Measurements from ENCODE around the gene XPNPEP2. TPM values are rescaled to one million over a fixed set of nuclear protein-coding genes. Genes with fewer than 3 reads are reported as not detected.

XPNPEP2 gene
- polyA plus RNA-seq, 3 donors: 0.19 TPM; not detected in 2

GRCh38 chrX:129763666-129764065, 24.9 kb downstream of the XPNPEP2 start:
- Mint-ChIP-seq H3K36me3 (no peaks in the 10 kb centered on the region), H3K27ac (no peak overlapping the region), H3K9me3 (peaks cover 0 to 4% (median 0%) of the 10 kb centered on the region in 7 donors), H3K4me1 (peaks cover 40% of the 10 kb centered on the region), H3K27me3 (ENCODE audit: low read depth in 3 of 3) (peaks cover 0 to 14% (median 0%) of the 10 kb centered on the region in 3 donors), H3K4me3 (no peak overlapping the region)
- intact Hi-C loops (cut with micrococcal nuclease): no loop called here
- Histone ChIP-seq H3K4me1 (ENCODE audit: control insufficient read depth in 1 of 2, insufficient read depth in 2 of 2, low read length in 2 of 2) (peaks cover 34 to 38% of the 10 kb centered on the region in 2 donors), H3K27me3 (ENCODE audit: control insufficient read depth in 2 of 2, insufficient read depth in 2 of 2, low read length in 2 of 2) (no peaks in the 10 kb centered on the region), H3K79me2 (ENCODE audit: insufficient read depth, low read length) (no peaks in the 10 kb centered on the region), H3K4me2 (replicated peaks; ENCODE audit: extremely low read depth, low read length, poor library complexity, severe bottlenecking) (no peak overlapping the region), H2AFZ (ENCODE audit: insufficient read depth, low read depth, low read length, poor library complexity, severe bottlenecking) (no peak overlapping the region), H4K20me1 (ENCODE audit: insufficient read depth, low read length) (no peaks in the 10 kb centered on the region), H3K9me3 (replicated peaks in 1 of 2; ENCODE audit: control insufficient read depth in 1 of 2, insufficient read depth in 1 of 2, low read length in 2 of 2) (no peaks in the 10 kb centered on the region), H3K4me3 (replicated peaks in 1 of 3; ENCODE audit: low read depth in 2 of 3, low read length in 3 of 3) (no peak overlapping the region), H3K36me3 (replicated peaks in 1 of 2; ENCODE audit: control insufficient read depth in 1 of 2, insufficient read depth in 2 of 2, low read length in 2 of 2) (no peaks in the 10 kb centered on the region), H3K9ac (ENCODE audit: insufficient read depth, low read length, poor library complexity, severe bottlenecking) (no peak overlapping the region), H3K27ac (ENCODE audit: low read depth in 1 of 2, low read length in 2 of 2) (no peak overlapping the region)
- no peak for TF ChIP-seq CTCF (IDR thresholded peaks at IDR 0.05)
- DNase-seq: no peak

GRCh38 chrX:129768186-129768585, 29.4 kb downstream of the XPNPEP2 start:
- H3K9me3 Mint-ChIP-seq: peaks cover 0 to 4% (median 0%) of the 10 kb centered on the region in 7 donors
- peaks cover 0 to 12% (median 0%) of the 10 kb centered on the region in 3 donors for H3K27me3 Mint-ChIP-seq (ENCODE audit: low read depth in 3 of 3)
- WGBS (ENCODE audit: insufficient coverage): 94% methylated on average over 6 of the region's 8 CpGs
- DNase-seq: no peak
- Histone ChIP-seq H3K4me1 (ENCODE audit: control insufficient read depth in 1 of 2, insufficient read depth in 2 of 2, low read length in 2 of 2) (peaks cover 36 to 40% of the 10 kb centered on the region in 2 donors), H3K4me2 (replicated peaks; ENCODE audit: extremely low read depth, low read length, poor library complexity, severe bottlenecking) (no peak overlapping the region), H3K79me2 (ENCODE audit: insufficient read depth, low read length) (no peaks in the 10 kb centered on the region), H4K20me1 (ENCODE audit: insufficient read depth, low read length) (no peaks in the 10 kb centered on the region), H3K4me3 (replicated peaks in 1 of 3; ENCODE audit: low read depth in 2 of 3, low read length in 3 of 3) (no peak overlapping the region), H3K9ac (ENCODE audit: insufficient read depth, low read length, poor library complexity, severe bottlenecking) (no peak overlapping the region), H3K27me3 (ENCODE audit: control insufficient read depth in 2 of 2, insufficient read depth in 2 of 2, low read length in 2 of 2) (no peaks in the 10 kb centered on the region), H2AFZ (ENCODE audit: insufficient read depth, low read depth, low read length, poor library complexity, severe bottlenecking) (no peak overlapping the region), H3K9me3 (replicated peaks in 1 of 2; ENCODE audit: control insufficient read depth in 1 of 2, insufficient read depth in 1 of 2, low read length in 2 of 2) (no peaks in the 10 kb centered on the region), H3K27ac (ENCODE audit: low read depth in 1 of 2, low read length in 2 of 2) (no peak overlapping the region), H3K36me3 (replicated peaks in 1 of 2; ENCODE audit: control insufficient read depth in 1 of 2, insufficient read depth in 2 of 2, low read length in 2 of 2) (no peaks in the 10 kb centered on the region)
- TF ChIP-seq CTCF (IDR thresholded peaks at IDR 0.05): no peak
- H3K4me1 Mint-ChIP-seq: peaks cover 40% of the 10 kb centered on the region
- intact Hi-C loops (cut with micrococcal nuclease): no loop called here
- H3K27ac Mint-ChIP-seq: no peak overlapping the region
- H3K4me3 Mint-ChIP-seq: no peak overlapping the region
- H3K36me3 Mint-ChIP-seq: no peaks in the 10 kb centered on the region
